NCI-H82 treated with DMSO at 0.1 percent for 48 hours (cell line): Measurements from ENCODE around the gene TARS2.

ENCODE experiments used
- DNase-seq: peaks from one replicate; lab custom pipeline; 2025; ENCODE audit not compliant: unreplicated experiment; lab: John Stamatoyannopoulos, UW

The TARS2 gene, protein sequence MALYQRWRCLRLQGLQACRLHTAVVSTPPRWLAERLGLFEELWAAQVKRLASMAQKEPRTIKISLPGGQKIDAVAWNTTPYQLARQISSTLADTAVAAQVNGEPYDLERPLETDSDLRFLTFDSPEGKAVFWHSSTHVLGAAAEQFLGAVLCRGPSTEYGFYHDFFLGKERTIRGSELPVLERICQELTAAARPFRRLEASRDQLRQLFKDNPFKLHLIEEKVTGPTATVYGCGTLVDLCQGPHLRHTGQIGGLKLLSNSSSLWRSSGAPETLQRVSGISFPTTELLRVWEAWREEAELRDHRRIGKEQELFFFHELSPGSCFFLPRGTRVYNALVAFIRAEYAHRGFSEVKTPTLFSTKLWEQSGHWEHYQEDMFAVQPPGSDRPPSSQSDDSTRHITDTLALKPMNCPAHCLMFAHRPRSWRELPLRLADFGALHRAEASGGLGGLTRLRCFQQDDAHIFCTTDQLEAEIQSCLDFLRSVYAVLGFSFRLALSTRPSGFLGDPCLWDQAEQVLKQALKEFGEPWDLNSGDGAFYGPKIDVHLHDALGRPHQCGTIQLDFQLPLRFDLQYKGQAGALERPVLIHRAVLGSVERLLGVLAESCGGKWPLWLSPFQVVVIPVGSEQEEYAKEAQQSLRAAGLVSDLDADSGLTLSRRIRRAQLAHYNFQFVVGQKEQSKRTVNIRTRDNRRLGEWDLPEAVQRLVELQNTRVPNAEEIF

DNA sequence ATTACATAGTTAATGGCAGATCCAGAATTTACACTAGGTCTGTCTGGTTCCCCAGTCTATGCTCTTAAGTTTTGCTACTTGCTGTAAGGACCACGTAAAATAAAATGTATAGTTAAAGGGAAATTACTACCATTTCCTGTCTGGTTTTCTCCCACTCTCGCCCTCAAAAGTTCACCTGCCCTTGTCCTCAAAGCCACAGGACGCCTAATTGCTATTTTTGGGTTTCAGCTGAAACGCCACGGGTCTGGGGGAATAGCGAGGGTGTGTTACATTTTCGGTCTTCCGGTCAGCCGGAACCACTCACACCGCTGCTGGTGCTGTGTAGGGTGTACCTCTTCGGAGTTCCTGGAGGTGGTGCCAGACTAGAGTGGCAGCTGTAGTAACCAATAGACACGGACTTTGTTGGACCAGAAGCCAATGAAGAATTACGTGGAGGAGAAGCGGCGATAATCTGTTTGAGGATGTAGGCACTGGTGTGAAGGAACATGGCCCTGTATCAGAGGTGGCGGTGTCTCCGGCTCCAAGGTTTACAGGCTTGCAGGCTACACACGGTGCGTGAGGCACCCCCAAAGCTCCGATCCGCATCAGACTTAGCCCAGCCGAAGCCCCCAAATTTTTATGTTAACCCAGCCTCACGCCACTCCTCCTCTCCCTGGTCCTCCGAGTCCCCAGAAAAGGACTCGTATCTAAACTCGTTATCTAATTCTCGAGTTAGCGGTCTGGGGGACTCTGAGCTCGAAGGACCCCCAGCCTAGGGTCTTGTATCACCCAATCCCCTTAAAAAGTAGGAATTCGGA lies at the start of gene TARS2:
TSS of gene TARS2 (plus strand) at position 454 of the 797 bp plus-strand sequence. CDS start at position 486, 32 bp downstream.
- peak; percentile 99 for DNase-seq

DNA sequence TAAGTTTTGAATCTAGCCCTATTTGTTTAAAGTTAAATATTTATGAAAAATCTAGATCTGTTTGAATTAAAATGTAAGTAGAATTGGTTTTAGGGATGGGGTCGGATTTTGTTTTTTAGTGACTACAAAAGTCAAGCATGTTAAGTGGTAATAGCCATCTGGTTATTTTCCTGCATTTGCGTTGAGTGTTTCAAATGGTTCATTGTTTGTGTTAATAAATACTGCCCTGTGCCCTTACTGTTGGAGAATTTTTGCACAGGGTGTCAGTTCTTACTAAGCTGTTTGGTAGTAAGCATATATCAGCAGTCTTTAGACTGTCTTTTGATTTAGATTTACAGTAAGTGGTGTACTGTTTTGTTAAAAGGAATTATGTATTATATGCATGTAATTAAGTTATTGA lies 46.1 kb upstream of the TARS2 start:
- DNase-seq = no peak

DNA sequence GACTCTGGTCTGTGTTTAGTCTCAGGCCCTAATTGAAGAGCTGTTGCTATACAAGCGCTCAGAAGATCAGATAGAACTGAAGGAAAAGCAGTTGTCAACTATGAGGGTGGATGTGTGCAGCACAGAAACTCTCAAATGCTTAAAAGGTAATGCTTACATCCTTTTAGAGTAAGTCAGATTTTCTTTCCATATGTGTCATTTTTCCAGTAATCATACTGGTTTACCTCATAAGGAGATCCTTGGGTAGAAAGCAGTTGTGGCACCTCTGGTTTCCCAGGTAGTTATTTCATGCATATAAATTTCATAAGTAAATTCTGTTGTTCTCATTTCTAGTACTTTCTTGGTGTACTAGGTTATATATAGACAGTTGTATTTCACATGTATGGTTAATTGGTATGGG lies 43.0 kb upstream of the TARS2 start:
- DNase-seq = no peak

DNA sequence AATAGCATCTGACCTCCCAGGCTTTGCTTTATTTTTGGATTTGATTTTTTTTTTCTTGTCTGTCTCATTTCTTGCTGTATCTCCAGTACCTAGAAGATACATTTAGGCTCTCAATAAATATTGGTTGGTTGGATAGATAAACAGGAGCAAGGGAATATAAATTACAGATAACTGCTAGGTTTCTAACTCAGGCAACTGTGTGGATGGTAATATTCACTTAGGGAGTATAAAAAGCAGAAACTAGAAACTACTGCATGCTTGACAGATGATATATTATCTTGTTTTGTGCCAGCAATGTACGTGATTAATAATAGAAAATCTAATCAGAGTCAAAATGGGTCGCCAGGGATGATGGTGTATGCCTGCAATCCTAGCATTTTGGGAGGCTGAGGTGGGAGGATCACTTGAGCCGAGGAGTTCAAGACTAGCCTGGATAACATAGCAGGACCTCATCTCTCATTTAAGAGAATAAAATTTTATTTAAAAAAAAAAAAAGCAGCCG lies 31.0 kb upstream of the TARS2 start:
- no peak for DNase-seq

DNA sequence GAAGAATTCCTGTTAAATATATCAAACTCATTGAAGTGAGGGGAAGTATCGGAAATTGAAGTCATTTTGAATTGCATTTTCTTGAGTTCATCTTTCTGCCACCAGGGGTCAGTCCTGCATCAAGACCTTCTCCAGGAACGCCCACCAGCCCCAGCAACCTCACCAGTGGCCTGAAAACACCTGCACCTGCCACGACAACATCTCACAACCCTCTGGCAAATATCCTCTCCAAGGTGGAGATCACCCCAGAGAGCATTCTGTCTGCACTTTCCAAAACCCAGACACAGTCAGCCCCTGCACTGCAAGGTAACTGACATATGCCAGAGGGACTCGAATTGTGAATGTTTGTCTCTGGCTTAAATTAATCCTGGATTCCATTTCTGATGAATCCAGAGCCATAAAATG lies 22.8 kb upstream of the TARS2 start:
- peak; percentile 31 for DNase-seq

DNA sequence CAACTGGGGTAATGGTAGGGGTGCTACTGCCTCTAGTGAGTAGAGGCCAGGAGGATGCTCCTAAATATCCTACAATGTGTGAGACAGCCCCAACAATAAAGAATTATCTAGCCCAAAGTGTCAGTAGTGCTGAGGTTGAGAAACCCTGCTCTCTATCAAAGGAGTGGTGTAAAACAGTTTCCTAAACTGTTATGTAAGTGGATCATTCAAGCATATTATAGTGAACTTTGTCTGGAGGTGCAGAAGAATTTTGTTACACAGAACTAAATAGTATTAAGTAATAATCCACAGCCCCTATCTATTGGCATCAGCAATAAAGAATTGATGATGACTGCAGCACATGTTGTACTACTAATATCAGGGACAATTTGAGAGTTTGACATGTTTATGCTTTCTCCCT lies 20.3 kb upstream of the TARS2 start:
- DNase-seq = no peak

DNA sequence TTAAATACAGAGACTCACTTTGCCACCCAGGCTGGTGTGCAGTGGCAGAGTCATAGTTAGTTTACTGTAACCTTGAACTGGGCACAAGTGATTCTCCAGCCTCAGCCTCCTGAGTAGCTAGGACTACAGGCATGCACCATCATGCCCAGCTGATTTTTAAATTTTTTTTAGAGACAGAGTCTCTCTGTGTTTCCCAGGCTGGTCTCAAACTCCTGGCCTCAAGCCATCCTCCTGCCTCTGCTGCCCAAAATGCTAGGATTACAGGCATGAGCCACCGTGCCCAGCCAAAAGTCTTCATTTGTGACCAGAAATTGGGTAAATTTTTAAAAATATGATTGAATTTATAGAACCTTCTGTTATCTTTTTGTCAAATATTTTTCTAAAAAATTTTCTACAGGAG lies 17.9 kb upstream of the TARS2 start:
- DNase-seq = no peak

DNA sequence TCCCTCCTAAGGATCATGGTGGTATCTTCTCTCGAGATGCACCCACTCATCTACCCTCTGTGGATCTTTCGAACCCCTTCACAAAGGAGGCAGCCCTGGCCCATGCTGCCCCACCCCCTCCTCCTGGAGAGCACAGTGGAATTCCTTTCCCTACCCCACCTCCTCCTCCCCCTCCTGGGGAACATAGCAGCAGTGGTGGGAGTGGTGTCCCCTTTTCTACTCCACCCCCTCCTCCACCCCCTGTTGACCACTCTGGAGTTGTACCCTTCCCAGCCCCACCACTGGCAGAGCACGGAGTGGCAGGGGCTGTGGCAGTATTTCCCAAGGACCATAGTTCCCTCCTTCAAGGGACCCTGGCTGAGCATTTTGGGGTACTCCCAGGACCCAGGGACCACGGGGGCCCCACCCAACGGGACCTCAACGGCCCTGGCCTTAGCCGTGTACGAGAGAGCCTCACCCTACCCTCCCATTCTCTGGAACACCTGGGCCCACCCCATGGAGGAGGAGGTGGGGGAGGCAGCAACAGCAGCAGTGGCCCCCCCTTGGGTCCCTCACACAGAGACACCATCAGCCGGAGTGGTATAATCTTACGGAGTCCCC lies 14.5 kb upstream of the TARS2 start:
- no peak for DNase-seq

DNA sequence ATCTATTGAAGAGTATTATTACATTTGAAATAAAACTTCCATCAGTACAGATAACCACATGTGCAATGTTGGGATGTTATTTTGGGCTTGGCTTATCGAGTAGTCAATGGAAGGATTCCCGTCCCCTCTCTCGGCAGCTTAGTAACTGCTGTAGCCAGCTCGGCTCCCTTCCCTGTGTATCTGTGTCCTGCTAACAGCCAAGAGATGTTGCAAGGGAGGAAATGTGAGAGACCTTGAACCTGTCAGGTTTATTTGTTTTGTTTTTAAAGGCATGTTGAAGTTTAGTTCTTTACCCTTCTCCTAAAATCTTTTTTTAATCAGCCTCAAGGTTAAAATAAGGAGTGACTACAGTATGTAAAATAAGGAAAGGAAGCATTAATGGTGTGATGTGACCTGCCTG lies 13.6 kb upstream of the TARS2 start:
- peak; percentile 16 for DNase-seq

DNA sequence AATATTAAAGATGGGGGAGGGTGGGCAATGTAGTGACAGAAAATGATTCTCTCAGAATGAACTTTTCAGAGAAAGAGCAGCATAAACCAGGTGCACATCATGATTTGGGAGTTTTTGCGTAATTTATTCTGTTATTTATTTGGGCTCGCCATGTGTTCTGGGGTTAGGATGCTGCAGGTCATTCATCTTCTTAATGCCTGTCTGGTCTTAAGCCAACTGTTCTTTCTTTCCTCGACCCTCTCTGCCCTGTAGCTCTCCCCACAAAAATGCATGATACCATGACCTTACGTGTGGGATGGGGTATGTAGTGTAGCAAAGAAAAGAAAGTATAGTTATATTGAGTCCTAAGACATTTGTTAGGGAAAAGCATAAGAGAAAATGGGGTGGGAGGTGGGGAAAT lies 12.3 kb upstream of the TARS2 start:
- peak; percentile 61 for DNase-seq

DNA sequence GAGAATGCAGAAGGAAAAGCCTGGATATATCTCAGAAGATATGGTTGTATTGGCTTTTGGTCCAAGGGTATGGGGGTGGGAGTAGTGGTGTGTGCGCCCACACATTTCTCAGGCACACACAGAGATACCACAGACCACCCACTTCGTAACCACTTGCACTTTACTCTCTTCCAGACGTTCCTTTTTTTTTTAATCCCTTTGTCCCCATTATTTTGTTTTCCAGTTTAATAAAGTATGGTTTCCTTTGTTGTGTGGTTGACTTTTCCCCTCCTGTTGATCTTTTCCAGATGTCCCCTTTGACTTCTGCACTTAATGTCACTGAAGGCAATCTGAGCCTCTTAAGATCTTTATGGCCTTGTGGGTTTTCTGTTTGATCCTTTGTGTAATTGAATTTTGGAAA lies 10.5 kb upstream of the TARS2 start:
- DNase-seq = peak; percentile 87

DNA sequence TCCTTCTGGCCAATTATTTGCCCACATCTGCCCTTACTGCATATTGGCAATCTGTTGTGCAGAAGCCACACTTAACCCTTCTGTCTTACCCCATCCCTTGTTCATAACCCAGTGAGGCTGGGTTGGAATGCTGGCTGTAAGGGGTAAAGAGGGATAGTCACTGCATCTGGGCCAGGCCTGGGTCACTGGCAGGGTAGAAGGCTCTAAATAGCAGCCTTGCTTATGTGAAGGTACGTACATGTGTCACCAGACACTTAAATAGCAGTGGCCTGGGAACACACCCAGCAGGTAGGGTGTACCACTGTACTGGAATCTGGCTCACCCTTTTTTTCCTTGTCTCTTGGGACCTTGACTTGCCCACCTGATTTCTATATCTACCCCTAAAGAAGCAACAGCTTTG lies 9.9 kb upstream of the TARS2 start:
- DNase-seq = peak; percentile 53

DNA sequence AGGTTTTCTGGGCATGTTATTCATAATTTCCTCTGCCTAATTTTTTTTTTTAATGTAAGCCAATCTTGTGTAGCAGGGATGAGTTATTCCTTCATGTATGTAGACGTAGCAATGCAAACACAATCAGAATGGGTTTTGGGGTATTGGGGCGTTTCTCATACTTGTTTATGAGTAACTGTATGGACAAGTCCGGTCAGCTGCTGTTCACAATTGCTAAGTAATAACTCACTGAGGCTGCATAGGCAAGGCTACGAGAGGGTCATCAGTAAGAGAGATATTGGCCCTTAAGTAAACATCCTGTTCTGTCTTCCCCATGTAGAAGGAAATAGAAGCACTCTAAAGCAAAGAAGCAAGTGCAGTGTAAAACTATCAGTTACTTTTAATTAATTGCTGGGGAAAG lies 9.5 kb upstream of the TARS2 start:
- DNase-seq = no peak

DNA sequence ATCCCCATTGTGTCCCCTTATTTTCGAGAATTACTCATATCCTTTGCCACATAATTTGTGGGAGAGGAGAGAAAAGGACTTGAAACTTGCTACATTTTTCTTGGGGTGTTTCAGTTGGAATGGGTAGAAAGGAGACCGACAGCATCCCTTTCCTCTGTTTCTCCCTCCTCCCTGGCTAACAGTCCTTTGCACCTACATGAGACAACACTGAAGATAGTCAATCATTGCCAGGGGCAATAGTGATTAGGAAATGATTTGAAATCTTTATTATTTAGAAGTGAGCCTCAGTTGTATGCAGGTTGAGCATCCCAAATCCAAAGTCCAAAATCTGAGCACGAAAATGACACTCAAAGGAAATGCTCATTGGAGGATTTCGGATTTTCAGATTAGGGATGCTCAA lies 7.8 kb upstream of the TARS2 start:
- no peak for DNase-seq

DNA sequence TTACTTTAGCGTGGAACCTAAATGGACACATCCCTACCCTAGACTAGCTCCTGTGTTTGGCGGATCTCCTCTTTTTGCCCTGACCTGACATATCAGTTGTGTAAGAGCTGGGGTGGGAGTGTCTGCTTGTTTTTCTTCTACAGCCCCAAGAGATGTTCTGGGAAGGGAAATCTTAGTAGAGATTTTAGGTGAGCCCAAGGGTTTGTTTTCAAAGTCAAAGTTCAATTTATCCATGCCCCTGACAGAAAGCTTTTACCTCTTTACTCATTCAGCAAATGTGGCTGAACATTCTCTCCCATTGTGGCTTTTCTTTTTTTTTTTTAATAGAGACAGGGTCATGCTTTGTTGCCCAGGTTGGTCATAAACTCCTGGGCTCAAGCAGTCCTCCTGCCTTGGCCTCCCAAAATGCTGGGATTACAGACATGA lies 7.3 kb upstream of the TARS2 start:
- DNase-seq = no peak

DNA sequence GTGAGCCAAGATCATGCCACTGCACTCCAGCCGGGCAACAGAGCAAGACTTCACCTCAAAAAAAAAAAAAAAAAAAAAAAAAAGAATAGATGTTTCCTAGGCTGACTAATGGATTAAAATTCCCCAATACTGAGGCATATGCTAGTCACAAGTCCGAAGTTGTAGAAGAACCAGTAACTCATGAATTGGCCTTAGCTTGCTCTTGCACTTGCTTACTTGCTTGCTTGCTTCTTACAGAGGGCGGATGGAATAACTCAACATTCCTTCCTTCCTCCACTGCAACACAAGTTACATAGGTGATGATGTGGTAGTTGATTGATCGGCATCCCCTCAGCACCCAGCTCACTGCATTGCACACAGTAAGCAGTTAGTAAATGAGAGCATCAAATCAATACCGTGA lies 2.8 kb upstream of the TARS2 start:
- no peak for DNase-seq

DNA sequence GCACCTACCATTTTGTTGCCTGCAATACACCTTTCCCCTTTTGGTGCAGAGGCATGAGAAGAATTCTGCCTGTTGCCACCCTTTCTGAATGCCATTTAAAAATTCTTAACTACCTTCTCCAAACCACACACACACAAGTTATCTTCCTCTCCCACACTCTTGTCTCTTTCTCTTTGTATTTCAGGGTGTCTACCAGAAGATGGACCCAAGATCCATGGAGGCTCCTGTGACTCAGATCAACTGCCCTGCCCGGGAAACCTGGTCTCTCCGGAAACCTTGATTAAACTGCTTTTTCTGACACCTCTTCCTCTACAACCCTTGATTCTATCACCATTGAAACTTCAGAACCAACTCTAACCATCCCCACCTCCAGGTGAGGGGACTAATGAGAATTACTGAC lies 2.4 kb upstream of the TARS2 start:
- DNase-seq = no peak

DNA sequence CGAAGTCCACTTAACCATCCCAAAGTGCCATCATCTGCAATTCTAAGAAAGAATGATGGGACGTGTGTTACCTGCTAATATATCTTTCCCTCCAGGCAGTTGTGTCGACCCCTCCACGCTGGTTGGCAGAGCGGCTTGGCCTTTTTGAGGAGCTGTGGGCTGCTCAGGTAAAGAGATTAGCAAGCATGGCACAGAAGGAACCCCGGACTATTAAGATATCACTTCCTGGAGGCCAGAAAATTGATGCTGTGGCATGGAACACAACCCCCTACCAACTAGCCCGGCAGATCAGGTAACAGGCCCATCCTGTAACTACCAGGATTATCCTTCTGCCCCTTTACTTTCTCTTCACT lies 520 bp downstream of the TARS2 start:
- no peak for DNase-seq

DNA sequence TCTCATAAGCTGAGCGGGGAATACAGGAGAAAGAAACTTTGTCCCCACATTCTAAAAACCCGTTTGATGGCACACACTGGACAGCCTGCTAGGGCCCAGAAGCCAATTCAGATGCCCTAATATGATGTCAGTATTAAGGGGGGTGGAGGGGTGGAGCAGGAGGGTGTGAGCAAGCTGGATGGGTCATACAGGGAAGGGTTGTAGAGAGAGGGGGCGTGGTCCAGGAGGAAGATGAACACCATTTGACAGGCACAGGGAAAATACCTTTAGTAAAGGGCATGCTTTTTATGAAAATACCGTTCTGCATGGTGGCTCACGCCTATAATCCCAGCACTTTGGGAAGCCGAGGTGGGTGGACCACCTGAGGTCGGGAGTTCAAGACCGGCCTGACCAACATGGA lies 6.0 kb downstream of the TARS2 start:
- DNase-seq = no peak

DNA sequence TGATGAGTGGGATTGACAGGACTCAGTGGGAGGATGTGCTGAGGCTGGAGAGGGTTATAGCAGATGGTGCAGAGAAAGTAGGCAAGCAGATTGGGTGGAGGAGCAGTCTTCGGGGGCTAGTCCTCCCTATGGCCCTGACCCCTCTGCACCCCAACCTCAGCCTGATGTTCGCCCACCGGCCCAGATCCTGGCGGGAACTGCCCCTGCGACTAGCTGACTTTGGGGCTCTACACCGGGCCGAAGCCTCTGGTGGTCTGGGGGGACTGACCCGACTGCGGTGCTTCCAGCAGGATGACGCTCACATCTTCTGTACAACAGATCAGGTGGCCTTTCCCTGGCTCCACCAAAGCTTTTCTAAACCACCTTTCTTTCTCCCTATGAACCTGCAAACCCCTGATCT lies 11.1 kb downstream of the TARS2 start:
- no peak for DNase-seq

DNA sequence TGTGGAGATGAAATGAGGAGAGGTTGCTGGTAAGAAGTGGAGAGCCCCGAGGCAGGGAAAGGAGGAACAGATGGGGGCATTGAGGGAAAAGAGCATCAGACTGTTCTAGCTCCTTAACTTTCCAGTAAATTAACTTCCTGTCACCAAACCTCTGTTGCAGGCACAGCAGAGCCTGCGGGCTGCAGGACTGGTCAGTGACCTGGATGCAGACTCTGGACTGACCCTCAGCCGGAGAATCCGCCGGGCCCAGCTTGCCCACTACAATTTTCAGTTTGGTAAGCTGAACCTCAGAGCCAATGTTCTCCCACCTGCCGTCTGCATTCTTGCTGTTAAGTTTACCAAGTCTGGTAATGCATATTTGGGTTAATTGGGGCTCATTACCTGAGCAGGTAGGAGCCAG lies 18.2 kb downstream of the TARS2 start:
- no peak for DNase-seq
